K562 (cell line): ENCODE measurements around the gene PLA2R1. TPM values are rescaled to one million over a fixed set of nuclear protein-coding genes. Genes with fewer than 3 reads are reported as not detected.

Experiments used
- ATAC-seq: fragments of 200-7000 bp; cut with Tn5 transposase; 3 replicates; pipeline ENCODE4 v1.9.1; 2020; ENCODE audit warnings: moderate library complexity
- BruUV-seq: library from RNA; stranded (reverse); fragments of 400-500 nt; replicated peaks from 2 replicates; lab custom pipeline; 2021; lab: Mats Ljungman, UMichigan
- CTCF ChIA-PET: fragments of 300-600 bp; formaldehyde crosslinking; extraction: SDS; loops from one replicate; lab custom pipeline; 2021; ENCODE audit warnings: low intra/inter-chr PET ratio; lab: Yijun Ruan, JAX
- POLR2A ChIA-PET: fragments of 300-600, 350-650 bp; sonication (Branson Sonifier 250); formaldehyde crosslinking; extraction: SDS; loops from one replicate; lab custom pipeline; 2021; ENCODE audit warnings: antibody characterized with exemption, inconsistent platforms; lab: Yijun Ruan, JAX
- DNase-seq, 4 experiments: peaks; one replicate each; pipeline versions ENCODE4 v3.0.0 to v3.0.0-alpha.2; 2011 to 2018; ENCODE audit warnings: low spot score in 3 of 4, mixed read lengths in 3 of 4; ENCODE audit errors: extremely low read depth in 1 of 4
- FAIRE-seq: peaks from 2 replicates; lab custom pipeline; 2011; peaks lifted over from hg19 to GRCh38; lab: Jason Lieb, UNC
- H2AFZ ChIP-seq: 2 replicates; pipeline ENCODE4 v1.6.0; 2011; ENCODE audit warnings: low read depth, low read length, control low read depth, inconsistent platforms
- H3K27ac ChIP-seq: fragments of 200-600 bp; 3 replicates; pipeline ENCODE4 v1.8.0; 2011; ENCODE audit warnings: low read depth, mild to moderate bottlenecking, control low read depth, inconsistent platforms, low read length, moderate library complexity, mixed read lengths; ENCODE audit errors: extremely low read depth
- H3K27me3 ChIP-seq, 2 experiments: fragments of 300-600 bp in 1 of 2; 2 replicates in 1 of 2; 3 replicates in 1 of 2; pipeline versions ENCODE4 v1.6.0 to v1.8.0; 2011; ENCODE audit warnings: inconsistent platforms in 2 of 2, low read length in 2 of 2, mild to moderate bottlenecking in 1 of 2, mixed read lengths in 1 of 2, moderate library complexity in 1 of 2; ENCODE audit not compliant: control insufficient read depth in 2 of 2, insufficient read depth in 2 of 2
- H3K36me3 ChIP-seq: fragments of 300-600 bp; 3 replicates; pipeline ENCODE4 v1.8.0; 2011; ENCODE audit warnings: mild to moderate bottlenecking, low read length, inconsistent platforms; ENCODE audit not compliant: control insufficient read depth, insufficient read depth
- H3K4me1 ChIP-seq, 2 experiments: fragments of 200-600 bp in 1 of 2; replicated peaks in 1 of 2; 2 replicates in 1 of 2; 3 replicates in 1 of 2; pipeline versions ENCODE4 v1.5.1 to v1.8.0; 2011; ENCODE audit warnings: inconsistent platforms in 2 of 2, low read length in 2 of 2, mild to moderate bottlenecking in 1 of 2, mixed read lengths in 1 of 2, moderate library complexity in 1 of 2; ENCODE audit not compliant: control insufficient read depth in 2 of 2, insufficient read depth in 2 of 2
- H3K4me2 ChIP-seq: 2 replicates; pipeline ENCODE4 v1.6.1; 2011; ENCODE audit warnings: low read length, control low read depth, inconsistent platforms, mixed read lengths; ENCODE audit not compliant: insufficient read depth
- H3K4me3 ChIP-seq: fragments of 200-600 bp; sonication (generic), shearing (Covaris generic); 2 replicates; pipeline ENCODE4 v1.5.1; 2016; ENCODE audit warnings: control low read depth, inconsistent platforms
- H3K79me2 ChIP-seq: fragments of 200-600 bp; 3 replicates; pipeline ENCODE4 v1.8.0; 2011; ENCODE audit warnings: low read length, inconsistent platforms; ENCODE audit not compliant: control insufficient read depth, insufficient read depth
- H3K9ac ChIP-seq, 2 experiments: 2 replicates each; pipeline versions ENCODE4 v1.6.0 to v1.6.1; 2011; ENCODE audit warnings: low read depth in 2 of 2, low read length in 2 of 2, control low read depth in 1 of 2, inconsistent platforms in 1 of 2, mild to moderate bottlenecking in 1 of 2, mixed read lengths in 1 of 2; ENCODE audit not compliant: insufficient read depth in 1 of 2
- H3K9me1 ChIP-seq: one replicate; pipeline ENCODE4 v1.6.0; 2011; ENCODE audit warnings: inconsistent platforms, mild to moderate bottlenecking, low read length, moderate library complexity; ENCODE audit not compliant: control insufficient read depth, insufficient read depth
- H3K9me3 ChIP-seq: replicated peaks from 2 replicates; pipeline ENCODE4 v1.5.1; 2011; ENCODE audit warnings: low read depth, low read length, inconsistent platforms; ENCODE audit not compliant: control insufficient read depth, insufficient read depth
- H4K20me1 ChIP-seq: replicated peaks from 2 replicates; pipeline ENCODE4 v1.6.1; 2011; ENCODE audit warnings: low read length, inconsistent platforms, mixed read lengths; ENCODE audit not compliant: control insufficient read depth, insufficient read depth
- ATF4 ChIP-seq: fragments of 450-650 bp; formaldehyde crosslinking; IDR thresholded peaks from 2 replicates; pipeline ENCODE4 v1.4.0; 2022; ENCODE audit warnings: mild to moderate bottlenecking, moderate library complexity
- HNRNPK ChIP-seq: fragments of 200-400 bp; formaldehyde crosslinking; IDR thresholded peaks from one replicate; pipeline ENCODE4 v1.6.1; 2018; ENCODE audit warnings: mild to moderate bottlenecking, low read depth, low read length; ENCODE audit not compliant: poor library complexity, severe bottlenecking
- ID3 ChIP-seq, 2 experiments: fragments of 250-450 bp in 1 of 2; fragments of 450-650 bp in 1 of 2; sonication (Bioruptor Pico) in 1 of 2; IDR thresholded peaks; 2 replicates each; pipeline versions ENCODE4 v1.6.1 to v1.8.0; 2016 to 2021; ENCODE audit warnings: mild to moderate bottlenecking in 2 of 2, moderate library complexity in 2 of 2, missing compliant biosample characterization in 1 of 2, missing genetic modification characterization in 1 of 2
- KAT7 ChIP-seq: sonication (generic); formaldehyde crosslinking; IDR thresholded peaks from 2 replicates; pipeline ENCODE4 v1.8.0; 2022; ENCODE audit warnings: missing genetic modification reagents, mild to moderate bottlenecking, borderline replicate concordance
- KDM1A ChIP-seq, 2 experiments: fragments of 450-650 bp; IDR thresholded peaks; 2 replicates each; pipeline ENCODE4 v1.6.1; 2016; ENCODE audit warnings: mild to moderate bottlenecking in 2 of 2
- MXD1 ChIP-seq: fragments of 250-450 bp; sonication (Bioruptor Pico); IDR thresholded peaks from 2 replicates; pipeline ENCODE4 v1.8.0; 2021; ENCODE audit warnings: borderline replicate concordance, mild to moderate bottlenecking, moderate library complexity; ENCODE audit not compliant: poor library complexity, severe bottlenecking
- PCBP2 ChIP-seq: fragments of 200-400 bp; formaldehyde crosslinking; IDR thresholded peaks from 2 replicates; pipeline ENCODE4 v1.6.1; 2018; ENCODE audit warnings: low read length, low read depth, mild to moderate bottlenecking, moderate library complexity; ENCODE audit not compliant: poor library complexity, severe bottlenecking
- TFE3 ChIP-seq: fragments of 450-650 bp; formaldehyde crosslinking; IDR thresholded peaks from 2 replicates; pipeline ENCODE4 v1.4.0; 2020; ENCODE audit warnings: mild to moderate bottlenecking, mixed read lengths
- ZBTB33 ChIP-seq: sonication (generic); formaldehyde crosslinking; IDR thresholded peaks from 2 replicates; pipeline ENCODE4 v1.8.1; 2023; ENCODE audit warnings: mild to moderate bottlenecking, missing genetic modification reagents
- ZNF717 ChIP-seq: fragments of 250-450 bp; sonication (Bioruptor Pico); IDR thresholded peaks from 2 replicates; pipeline ENCODE4 v1.5.0; 2021
- WGBS: fragments of 100-300 bp; shearing (Covaris generic); methylation state at CpG from one replicate; pipeline ENCODE4 v1.1.6; 2016; ENCODE audit warnings: low coverage, mixed read lengths; ENCODE audit not compliant: insufficient coverage; ENCODE audit errors: missing lambda C conversion rate; 5-methylcytosine and 5-hydroxymethylcytosine counted together
- in situ Hi-C: fragments of 300-500 bp; cut with MboI; formaldehyde crosslinking; loops from 4 replicates; pipeline ENCODE4 v1.15.0; 2018; ENCODE audit warnings: inconsistent platforms, mixed read lengths
- intact Hi-C: fragments of 100-400 bp; cut with micrococcal nuclease; formaldehyde crosslinking; loops from 2 replicates; pipeline ENCODE4 v1.14.2; 2022
- polyA plus RNA-seq, 8 experiments: library from polyadenylated mRNA; depleted of rRNA in 4 of 8; stranded (reverse) in 5 of 8; unstranded in 3 of 8; fragments of >200 nt; fragmentation: Nextera tagmentation in 2 of 8; fragmentation: Illumina TruSeq in 1 of 8; extraction: Ambion mirVana in 2 of 8; extraction: Trizol in 1 of 8; gene quantifications; 2 replicates each; pipeline versions ENCODE4 v1.2.1 to v1.2.3, GENCODE V29; 2011 to 2014; ENCODE audit warnings: inconsistent platforms in 1 of 8, missing spikeins in 1 of 8
- total RNA-seq, 7 experiments: library from RNA; depleted of rRNA in 6 of 7; stranded (reverse); fragments of >200 nt in 6 of 7; fragmentation: Illumina TruSeq in 2 of 7; extraction: Trizol in 2 of 7; gene quantifications; 2 replicates each; pipeline versions ENCODE4 v1.2.1 to v1.2.3, GENCODE V29; 2011 to 2021; ENCODE audit warnings: low replicate concordance in 1 of 7

PLA2R1 gene
- total and polyA plus RNA-seq, 9 of the 15 experiments (the other 6 are each of a cell fraction or from before 2014, with no cell fraction given): not detected

- FAIRE-seq (no peak), DNase-seq (no peak), ATAC-seq (no peak)
- 1% methylated on average over 7 of the region's 7 CpGs for WGBS
- TF ChIP-seq ID3 (CRISPR knock-in tag; IDR thresholded peaks at IDR 0.05) (no peak), ID3 (tag; IDR thresholded peaks at IDR 0.05) (no peak), KAT7 (CRISPR knock-in tag) (no peak), PCBP2 (no peak), ZNF717 (CRISPR knock-in tag) (no peak), ATF4 (CRISPR knock-in tag) (no peak), MXD1 (CRISPR knock-in tag) (no peak), ZBTB33 (no peak), TFE3 (CRISPR knock-in tag) (no peak), KDM1A (IDR thresholded peaks at IDR 0.05) (no peak), HNRNPK (no peak)
- Histone ChIP-seq H3K9ac (no peak overlapping the region), H3K9me3 (no peaks in the 10 kb centered on the region), H2AFZ (no peak overlapping the region), H3K9me1 (no peaks in the 10 kb centered on the region), H4K20me1 (no peaks in the 10 kb centered on the region), H3K79me2 (no peaks in the 10 kb centered on the region), H3K27me3 (no peaks in the 10 kb centered on the region), H3K4me3 (no peak overlapping the region), H3K36me3 (no peaks in the 10 kb centered on the region), H3K27ac (no peak overlapping the region), H3K4me1 (no peaks in the 10 kb centered on the region), H3K4me2 (no peak overlapping the region)
- CTCF ChIA-PET: interaction anchor here (0.8 kb wide), 2 partner anchors 99 to 886 kb away, joined by 3 read pairs; no protein-coding TSS in a partner anchor
- BruUV-seq: no TSS peak
- intact Hi-C loops: loop anchor here (1.0 to 2.0 kb wide), 2 partner anchors 100 to 884 kb away; no protein-coding TSS in a partner anchor
- in situ Hi-C loops: no loop called here
- POLR2A ChIA-PET: interaction anchor here (0.6 kb wide), 1 partner anchor 408 kb away, joined by 6 read pairs; no protein-coding TSS in a partner anchor
These were observed 48.3 kb upstream of the PLA2R1 start for GRCh38 chr2:160110674-160111239.
